K562 (cell line): ENCODE measurements around the gene OSM. TPM values are rescaled to one million over a fixed set of nuclear protein-coding genes. Genes with fewer than 3 reads are reported as not detected.

ENCODE experiments used
- E2F3 ChIP-seq: fragments of 250-450 bp; sonication (Bioruptor Pico); IDR thresholded peaks from 2 replicates; pipeline ENCODE4 v1.4.0; 2020; ENCODE audit warnings: mild to moderate bottlenecking
- ERF ChIP-seq: fragments of 450-650 bp; formaldehyde crosslinking; IDR thresholded peaks from 2 replicates; pipeline ENCODE4 v1.4.0; 2020; ENCODE audit warnings: mild to moderate bottlenecking, mixed read lengths
- HIVEP1 ChIP-seq: fragments of 250-450 bp; sonication (Bioruptor Pico); IDR thresholded peaks from 2 replicates; pipeline ENCODE4 v1.4.0; 2020; ENCODE audit warnings: mild to moderate bottlenecking
- HNRNPK ChIP-seq: fragments of 200-400 bp; formaldehyde crosslinking; IDR thresholded peaks from one replicate; pipeline ENCODE4 v1.6.1; 2018; ENCODE audit warnings: mild to moderate bottlenecking, low read depth, low read length; ENCODE audit not compliant: poor library complexity, severe bottlenecking
- KLF13 ChIP-seq: fragments of 450-650 bp; IDR thresholded peaks from 2 replicates; pipeline ENCODE4 v1.6.1; 2016; ENCODE audit warnings: missing genetic modification characterization, low read depth, mild to moderate bottlenecking, missing compliant biosample characterization, moderate library complexity, borderline replicate concordance
- NR3C1 ChIP-seq: sonication (generic); formaldehyde crosslinking; IDR thresholded peaks from 2 replicates; pipeline ENCODE4 v1.8.1; 2022; ENCODE audit warnings: missing genetic modification reagents
- SMARCB1 ChIP-seq: IDR thresholded peaks from 2 replicates; pipeline ENCODE4 v1.6.1; 2011; ENCODE audit warnings: improper control_type of control experiment, low read depth; ENCODE audit not compliant: insufficient read length
- SP2 ChIP-seq: IDR thresholded peaks from 2 replicates; pipeline ENCODE4 v1.6.1; 2011; ENCODE audit warnings: mild to moderate bottlenecking, low read depth, low read length, moderate library complexity; ENCODE audit not compliant: poor library complexity, severe bottlenecking; ENCODE audit errors: extremely low read depth
- SRSF3 ChIP-seq: fragments of 200-400 bp; formaldehyde crosslinking; IDR thresholded peaks from 2 replicates; pipeline ENCODE4 v1.6.1; 2016; ENCODE audit warnings: mild to moderate bottlenecking, low read length, moderate library complexity; ENCODE audit not compliant: insufficient read depth
- SRSF7 ChIP-seq: fragments of 200-400 bp; formaldehyde crosslinking; optimal IDR thresholded peaks from 2 replicates; pipeline ENCODE3; 2017; ENCODE audit warnings: mild to moderate bottlenecking, low read depth, low read length
- USF2 ChIP-seq: sonication (generic); formaldehyde crosslinking; IDR thresholded peaks from 2 replicates; pipeline ENCODE4 v1.5.0; 2020; ENCODE audit warnings: missing genetic modification reagents
- XRCC5 ChIP-seq: fragments of 200-400 bp; formaldehyde crosslinking; IDR thresholded peaks from 2 replicates; pipeline ENCODE4 v1.6.1; 2017; ENCODE audit warnings: low read depth, mild to moderate bottlenecking, low read length
- ZBTB40 ChIP-seq, 2 experiments: fragments of 450-650 bp in 1 of 2; sonication (generic) in 1 of 2; formaldehyde crosslinking in 1 of 2; IDR thresholded peaks; 2 replicates each; pipeline versions ENCODE4 v1.7.1 to v1.9.0; 2016 to 2022; ENCODE audit warnings: inconsistent platforms in 1 of 2, mild to moderate bottlenecking in 1 of 2, missing genetic modification reagents in 1 of 2
- ZBTB5 ChIP-seq: fragments of 450-650 bp; IDR thresholded peaks from 2 replicates; pipeline ENCODE4 v1.6.1; 2017; ENCODE audit warnings: antibody characterized with exemption
- ZNF586 ChIP-seq: fragments of 450-650 bp; formaldehyde crosslinking; conservative IDR thresholded peaks from 2 replicates; pipeline ENCODE4 v1.4.0; 2020; ENCODE audit warnings: mild to moderate bottlenecking, moderate library complexity
- polyA plus RNA-seq, 8 experiments: library from polyadenylated mRNA; depleted of rRNA in 4 of 8; stranded (reverse) in 5 of 8; unstranded in 3 of 8; fragments of >200 nt; fragmentation: Nextera tagmentation in 2 of 8; fragmentation: Illumina TruSeq in 1 of 8; extraction: Ambion mirVana in 2 of 8; extraction: Trizol in 1 of 8; gene quantifications; 2 replicates each; pipeline versions ENCODE4 v1.2.1 to v1.2.3, GENCODE V29; 2011 to 2014; ENCODE audit warnings: inconsistent platforms in 1 of 8, missing spikeins in 1 of 8
- total RNA-seq, 7 experiments: library from RNA; depleted of rRNA in 6 of 7; stranded (reverse); fragments of >200 nt in 6 of 7; fragmentation: Illumina TruSeq in 2 of 7; extraction: Trizol in 2 of 7; gene quantifications; 2 replicates each; pipeline versions ENCODE4 v1.2.1 to v1.2.3, GENCODE V29; 2011 to 2021; ENCODE audit warnings: low replicate concordance in 1 of 7

Gene OSM
- total and polyA plus RNA-seq, 9 of the 15 experiments (the other 6 are each of a cell fraction or from before 2014, with no cell fraction given), result 0.22 TPM; not detected in 8

- TF ChIP-seq ZBTB5, result no peak
- TF ChIP-seq E2F3 (CRISPR knock-in tag), result no peak
- TF ChIP-seq SRSF3, result no peak
- no peak for TF ChIP-seq ZBTB40 (IDR thresholded peaks at IDR 0.05)
- no peak for TF ChIP-seq ZBTB40 (CRISPR knock-in tag; IDR thresholded peaks at IDR 0.05)
- no peak for TF ChIP-seq ZNF586 (CRISPR knock-in tag)
- TF ChIP-seq HNRNPK, result no peak
- peak; percentile 56; the same call in 1 of the 2 replicates for TF ChIP-seq KLF13 (tag)
- no peak for TF ChIP-seq XRCC5
- TF ChIP-seq USF2 (CRISPR knock-in tag), result no peak
- no peak for TF ChIP-seq HIVEP1 (CRISPR knock-in tag)
- no peak for TF ChIP-seq SMARCB1
- no peak for TF ChIP-seq NR3C1
- no peak for TF ChIP-seq SRSF7
- no peak for TF ChIP-seq ERF (CRISPR knock-in tag)
- no peak for TF ChIP-seq SP2
Observed at GRCh38 chr22:30289141-30289979, 22.7 kb upstream of the OSM start, which contains the start of gene CASTOR1 (continued).
